HepG2 (cell line): ENCODE results near the gene TBCEL. TPM values are rescaled to one million over a fixed set of nuclear protein-coding genes. Genes with fewer than 3 reads are reported as not detected.

Experiments used
- IRX3 ChIP-seq: sonication (generic); formaldehyde crosslinking; IDR thresholded peaks from 2 replicates; pipeline ENCODE4 v1.8.1; 2023; ENCODE audit warnings: mild to moderate bottlenecking, low read depth, missing genetic modification reagents, borderline replicate concordance
- KAT7 ChIP-seq: IDR thresholded peaks from 2 replicates; pipeline ENCODE4 v1.6.1; 2018; ENCODE audit warnings: borderline replicate concordance, missing compliant biosample characterization
- MED8 ChIP-seq: sonication (generic); formaldehyde crosslinking; IDR thresholded peaks from 2 replicates; pipeline ENCODE4 v1.8.1; 2023; ENCODE audit warnings: mild to moderate bottlenecking, missing genetic modification reagents; ENCODE audit not compliant: insufficient replicate concordance
- NONO ChIP-seq, 2 experiments: fragments of 450-650 bp in 1 of 2; sonication (generic) in 1 of 2; formaldehyde crosslinking in 1 of 2; IDR thresholded peaks in 1 of 2; conservative IDR thresholded peaks in 1 of 2; 2 replicates each; pipeline versions ENCODE4 v1.6.1 to v1.8.0; 2017 to 2022; ENCODE audit warnings: mild to moderate bottlenecking in 1 of 2, missing genetic modification reagents in 1 of 2, moderate library complexity in 1 of 2
- PHF20 ChIP-seq: sonication (generic); formaldehyde crosslinking; IDR thresholded peaks from 2 replicates; pipeline ENCODE4 v1.5.0; 2020; ENCODE audit warnings: mild to moderate bottlenecking, missing genetic modification reagents
- SETDB1 ChIP-seq: sonication (generic); formaldehyde crosslinking; IDR thresholded peaks from 2 replicates; pipeline ENCODE4 v1.5.1; 2020; ENCODE audit warnings: missing genetic modification reagents, mild to moderate bottlenecking, borderline replicate concordance
- TBL1XR1 ChIP-seq: fragments of 150-350 bp; IDR thresholded peaks from 2 replicates; pipeline ENCODE4 v1.6.1; 2014; ENCODE audit warnings: borderline replicate concordance, low read length; ENCODE audit not compliant: partially characterized antibody
- TCF12 ChIP-seq, 2 experiments: fragments of 450-650 bp in 1 of 2; sonication (generic) in 1 of 2; formaldehyde crosslinking in 1 of 2; IDR thresholded peaks; 2 replicates each; pipeline versions ENCODE4 v1.6.1 to v1.8.0; 2017 to 2022; ENCODE audit warnings: antibody characterized with exemption in 1 of 2, mild to moderate bottlenecking in 1 of 2, missing genetic modification reagents in 1 of 2, moderate library complexity in 1 of 2
- ZKSCAN8 ChIP-seq: IDR thresholded peaks from 2 replicates; pipeline ENCODE4 v1.6.1; 2016; ENCODE audit warnings: borderline replicate concordance, missing genetic modification reagents, missing compliant biosample characterization
- ZNF614 ChIP-seq: IDR thresholded peaks from 2 replicates; pipeline ENCODE4 v1.6.1; 2018; ENCODE audit warnings: missing biosample characterization, missing genetic modification reagents, inconsistent platforms, borderline replicate concordance
- ZNF629 ChIP-seq: sonication (generic); formaldehyde crosslinking; conservative IDR thresholded peaks from 2 replicates; pipeline ENCODE4 v1.5.0; 2020; ENCODE audit warnings: missing genetic modification reagents
- ZNF788 ChIP-seq: sonication (generic); formaldehyde crosslinking; IDR thresholded peaks from 2 replicates; pipeline ENCODE4 v1.5.0; 2020; ENCODE audit warnings: mild to moderate bottlenecking, missing genetic modification reagents, borderline replicate concordance
- ZNF839 ChIP-seq: sonication (generic); formaldehyde crosslinking; IDR thresholded peaks from 2 replicates; pipeline ENCODE4 v1.4.0; 2020; ENCODE audit warnings: missing genetic modification reagents, mild to moderate bottlenecking, borderline replicate concordance
- polyA plus RNA-seq, 8 experiments: library from polyadenylated mRNA; depleted of rRNA in 3 of 8; stranded (reverse) in 7 of 8; unstranded in 1 of 8; fragments of >200 nt; fragmentation: Illumina TruSeq in 4 of 8; extraction: Trizol in 4 of 8; gene quantifications; 2 replicates each; pipeline versions ENCODE4 v1.2.1 to v1.2.3, GENCODE V29; 2011 to 2016; ENCODE audit warnings: low read depth in 4 of 8, missing spikeins in 1 of 8, mixed read lengths in 1 of 8; ENCODE audit not compliant: insufficient read depth in 1 of 8
- total RNA-seq, 5 experiments: library from RNA; depleted of rRNA; stranded (reverse); fragments of >200 nt; fragmentation: Illumina TruSeq; extraction: Trizol; gene quantifications; 2 replicates each; pipeline ENCODE4 v1.2.3, GENCODE V29; 2016; ENCODE audit warnings: low read depth in 1 of 5
- TF ChIP-seq, protein P1 (sequence below): sonication (generic); formaldehyde crosslinking; IDR thresholded peaks from 2 replicates; pipeline ENCODE4 v1.4.0; 2020; ENCODE audit warnings: mild to moderate bottlenecking, missing genetic modification reagents
- TF ChIP-seq, protein P2 (sequence below): sonication (generic); formaldehyde crosslinking; conservative IDR thresholded peaks from 2 replicates; pipeline ENCODE4 v1.8.1; 2023; ENCODE audit warnings: missing genetic modification reagents
- TF ChIP-seq, protein P3 (sequence below): sonication (generic); formaldehyde crosslinking; IDR thresholded peaks from 2 replicates; pipeline ENCODE4 v1.5.1; 2020; ENCODE audit warnings: mild to moderate bottlenecking, missing genetic modification reagents, borderline replicate concordance
- TF ChIP-seq, protein P4 (sequence below): sonication (generic); formaldehyde crosslinking; IDR thresholded peaks from 2 replicates; pipeline ENCODE4 v1.4.0; 2020; ENCODE audit warnings: missing genetic modification reagents

The TBCEL gene
- total and polyA plus RNA-seq, 2 of the 13 experiments (the other 11 are each of a cell fraction or from before 2014, with no cell fraction given) = 6.1 to 12.5 TPM

DNA sequence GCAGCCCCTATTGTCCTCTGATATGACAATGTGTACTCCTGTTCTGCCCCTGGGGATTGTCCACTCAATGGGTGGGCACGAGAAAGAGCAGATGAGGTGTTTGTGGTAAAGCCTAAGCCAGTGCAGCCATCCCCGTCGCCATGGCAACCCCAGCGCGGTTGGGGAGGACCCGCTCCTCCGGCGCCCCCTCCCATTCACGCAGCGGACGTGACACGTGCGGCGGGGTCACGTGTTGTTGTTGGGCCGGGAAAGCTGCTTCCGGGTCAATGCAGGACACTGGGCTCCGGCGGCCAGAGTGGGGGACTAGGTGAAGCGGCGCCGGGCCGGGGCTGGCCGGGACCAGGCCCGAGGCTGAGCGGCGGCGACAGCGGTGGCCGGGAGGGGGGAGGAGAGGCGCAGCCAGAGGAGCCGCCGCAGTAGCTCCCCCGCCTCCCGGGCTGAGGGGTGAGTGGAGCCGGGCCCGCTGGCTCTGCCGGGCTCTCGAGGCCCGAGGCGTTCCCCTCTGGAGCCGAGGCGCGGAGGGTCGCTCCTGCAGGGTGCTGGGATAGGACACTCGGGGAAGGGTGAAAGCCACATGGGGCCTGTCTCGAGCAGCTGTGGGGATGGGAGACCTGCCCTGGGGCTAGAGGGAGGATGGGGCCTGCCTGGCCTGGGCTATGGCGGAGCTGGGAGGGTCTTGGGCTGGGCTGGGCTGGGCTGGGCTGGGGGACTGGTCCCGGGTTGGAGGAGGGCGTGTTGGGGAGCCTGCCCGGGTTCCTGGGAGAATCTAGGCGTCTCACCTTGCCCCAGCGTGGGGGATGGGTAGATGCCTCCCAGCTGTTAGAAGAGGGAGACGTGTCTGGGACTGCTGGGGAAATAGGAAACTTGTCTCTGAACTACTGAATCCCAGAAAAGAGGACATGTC lies at the start of gene TBCEL (continued):
- no peak; the same call in 1 of the 2 replicates for TF ChIP-seq IRX3 (CRISPR knock-in tag)
- TF ChIP-seq ZNF629 (CRISPR knock-in tag) = peak; percentile 27; the same call in 1 of the 2 replicates
- no peak for TF ChIP-seq MED8 (CRISPR knock-in tag)
- peak; percentile 78 for TF ChIP-seq PHF20 (CRISPR knock-in tag)
- no peak for TF ChIP-seq SETDB1 (CRISPR knock-in tag)
- peak; percentile 47; the same call in 1 of the 2 replicates for TF ChIP-seq ZNF788 (CRISPR knock-in tag)
- TF ChIP-seq ZNF614 (CRISPR knock-in tag) = no peak; the same call in 1 of the 2 replicates
- TF ChIP-seq, protein P1, sequence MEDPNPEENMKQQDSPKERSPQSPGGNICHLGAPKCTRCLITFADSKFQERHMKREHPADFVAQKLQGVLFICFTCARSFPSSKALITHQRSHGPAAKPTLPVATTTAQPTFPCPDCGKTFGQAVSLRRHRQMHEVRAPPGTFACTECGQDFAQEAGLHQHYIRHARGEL (CRISPR knock-in tag) = no peak
- TF ChIP-seq NONO (IDR thresholded peaks at IDR 0.05) = no peak
- TF ChIP-seq NONO (CRISPR knock-in tag; conservative IDR thresholded peaks at IDR 0.05) = peak; percentile 90
- TF ChIP-seq ZKSCAN8 (CRISPR knock-in tag) = no peak
- 0 out of 2 replicates have a peak, but pooled peaks have one; percentile 72 for TF ChIP-seq KAT7 (CRISPR knock-in tag)
- TF ChIP-seq, protein P2, sequence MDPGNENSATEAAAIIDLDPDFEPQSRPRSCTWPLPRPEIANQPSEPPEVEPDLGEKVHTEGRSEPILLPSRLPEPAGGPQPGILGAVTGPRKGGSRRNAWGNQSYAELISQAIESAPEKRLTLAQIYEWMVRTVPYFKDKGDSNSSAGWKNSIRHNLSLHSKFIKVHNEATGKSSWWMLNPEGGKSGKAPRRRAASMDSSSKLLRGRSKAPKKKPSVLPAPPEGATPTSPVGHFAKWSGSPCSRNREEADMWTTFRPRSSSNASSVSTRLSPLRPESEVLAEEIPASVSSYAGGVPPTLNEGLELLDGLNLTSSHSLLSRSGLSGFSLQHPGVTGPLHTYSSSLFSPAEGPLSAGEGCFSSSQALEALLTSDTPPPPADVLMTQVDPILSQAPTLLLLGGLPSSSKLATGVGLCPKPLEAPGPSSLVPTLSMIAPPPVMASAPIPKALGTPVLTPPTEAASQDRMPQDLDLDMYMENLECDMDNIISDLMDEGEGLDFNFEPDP (CRISPR knock-in tag) = 0 out of 2 replicates have a peak, but pooled peaks have one; percentile 50
- TF ChIP-seq, protein P3, sequence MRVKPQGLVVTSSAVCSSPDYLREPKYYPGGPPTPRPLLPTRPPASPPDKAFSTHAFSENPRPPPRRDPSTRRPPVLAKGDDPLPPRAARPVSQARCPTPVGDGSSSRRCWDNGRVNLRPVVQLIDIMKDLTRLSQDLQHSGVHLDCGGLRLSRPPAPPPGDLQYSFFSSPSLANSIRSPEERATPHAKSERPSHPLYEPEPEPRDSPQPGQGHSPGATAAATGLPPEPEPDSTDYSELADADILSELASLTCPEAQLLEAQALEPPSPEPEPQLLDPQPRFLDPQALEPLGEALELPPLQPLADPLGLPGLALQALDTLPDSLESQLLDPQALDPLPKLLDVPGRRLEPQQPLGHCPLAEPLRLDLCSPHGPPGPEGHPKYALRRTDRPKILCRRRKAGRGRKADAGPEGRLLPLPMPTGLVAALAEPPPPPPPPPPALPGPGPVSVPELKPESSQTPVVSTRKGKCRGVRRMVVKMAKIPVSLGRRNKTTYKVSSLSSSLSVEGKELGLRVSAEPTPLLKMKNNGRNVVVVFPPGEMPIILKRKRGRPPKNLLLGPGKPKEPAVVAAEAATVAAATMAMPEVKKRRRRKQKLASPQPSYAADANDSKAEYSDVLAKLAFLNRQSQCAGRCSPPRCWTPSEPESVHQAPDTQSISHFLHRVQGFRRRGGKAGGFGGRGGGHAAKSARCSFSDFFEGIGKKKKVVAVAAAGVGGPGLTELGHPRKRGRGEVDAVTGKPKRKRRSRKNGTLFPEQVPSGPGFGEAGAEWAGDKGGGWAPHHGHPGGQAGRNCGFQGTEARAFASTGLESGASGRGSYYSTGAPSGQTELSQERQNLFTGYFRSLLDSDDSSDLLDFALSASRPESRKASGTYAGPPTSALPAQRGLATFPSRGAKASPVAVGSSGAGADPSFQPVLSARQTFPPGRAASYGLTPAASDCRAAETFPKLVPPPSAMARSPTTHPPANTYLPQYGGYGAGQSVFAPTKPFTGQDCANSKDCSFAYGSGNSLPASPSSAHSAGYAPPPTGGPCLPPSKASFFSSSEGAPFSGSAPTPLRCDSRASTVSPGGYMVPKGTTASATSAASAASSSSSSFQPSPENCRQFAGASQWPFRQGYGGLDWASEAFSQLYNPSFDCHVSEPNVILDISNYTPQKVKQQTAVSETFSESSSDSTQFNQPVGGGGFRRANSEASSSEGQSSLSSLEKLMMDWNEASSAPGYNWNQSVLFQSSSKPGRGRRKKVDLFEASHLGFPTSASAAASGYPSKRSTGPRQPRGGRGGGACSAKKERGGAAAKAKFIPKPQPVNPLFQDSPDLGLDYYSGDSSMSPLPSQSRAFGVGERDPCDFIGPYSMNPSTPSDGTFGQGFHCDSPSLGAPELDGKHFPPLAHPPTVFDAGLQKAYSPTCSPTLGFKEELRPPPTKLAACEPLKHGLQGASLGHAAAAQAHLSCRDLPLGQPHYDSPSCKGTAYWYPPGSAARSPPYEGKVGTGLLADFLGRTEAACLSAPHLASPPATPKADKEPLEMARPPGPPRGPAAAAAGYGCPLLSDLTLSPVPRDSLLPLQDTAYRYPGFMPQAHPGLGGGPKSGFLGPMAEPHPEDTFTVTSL (CRISPR knock-in tag) = no peak
- TF ChIP-seq TCF12 (IDR thresholded peaks at IDR 0.05) = no peak
- TF ChIP-seq TCF12 (CRISPR knock-in tag; IDR thresholded peaks at IDR 0.05) = no peak
- peak; percentile 47 for TF ChIP-seq TBL1XR1
- TF ChIP-seq ZNF839 (CRISPR knock-in tag) = no peak
- TF ChIP-seq, protein P4, sequence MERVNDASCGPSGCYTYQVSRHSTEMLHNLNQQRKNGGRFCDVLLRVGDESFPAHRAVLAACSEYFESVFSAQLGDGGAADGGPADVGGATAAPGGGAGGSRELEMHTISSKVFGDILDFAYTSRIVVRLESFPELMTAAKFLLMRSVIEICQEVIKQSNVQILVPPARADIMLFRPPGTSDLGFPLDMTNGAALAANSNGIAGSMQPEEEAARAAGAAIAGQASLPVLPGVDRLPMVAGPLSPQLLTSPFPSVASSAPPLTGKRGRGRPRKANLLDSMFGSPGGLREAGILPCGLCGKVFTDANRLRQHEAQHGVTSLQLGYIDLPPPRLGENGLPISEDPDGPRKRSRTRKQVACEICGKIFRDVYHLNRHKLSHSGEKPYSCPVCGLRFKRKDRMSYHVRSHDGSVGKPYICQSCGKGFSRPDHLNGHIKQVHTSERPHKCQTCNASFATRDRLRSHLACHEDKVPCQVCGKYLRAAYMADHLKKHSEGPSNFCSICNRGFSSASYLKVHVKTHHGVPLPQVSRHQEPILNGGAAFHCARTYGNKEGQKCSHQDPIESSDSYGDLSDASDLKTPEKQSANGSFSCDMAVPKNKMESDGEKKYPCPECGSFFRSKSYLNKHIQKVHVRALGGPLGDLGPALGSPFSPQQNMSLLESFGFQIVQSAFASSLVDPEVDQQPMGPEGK (CRISPR knock-in tag) = peak; percentile 99
